HL-60 (cell line): ENCODE measurements around the gene SMCO4.

Experiments
- GABPA ChIP-seq: IDR thresholded peaks from 2 replicates; pipeline ENCODE4 v1.6.1; 2012; ENCODE audit warnings: low read depth
- POLR2AphosphoS5 ChIP-seq: IDR thresholded peaks from 2 replicates; pipeline ENCODE4 v1.6.1; 2012; ENCODE audit warnings: low read depth
- TF ChIP-seq, protein P1 (sequence below): IDR thresholded peaks from one replicate; pipeline ENCODE4 v1.5.1; 2011; ENCODE audit warnings: low read length, control low read depth, inconsistent platforms; ENCODE audit not compliant: insufficient read depth
- TF ChIP-seq, protein P2 (sequence below): IDR thresholded peaks from 2 replicates; pipeline ENCODE4 v1.6.1; 2012; ENCODE audit warnings: low read depth; ENCODE audit not compliant: insufficient replicate concordance

DNA sequence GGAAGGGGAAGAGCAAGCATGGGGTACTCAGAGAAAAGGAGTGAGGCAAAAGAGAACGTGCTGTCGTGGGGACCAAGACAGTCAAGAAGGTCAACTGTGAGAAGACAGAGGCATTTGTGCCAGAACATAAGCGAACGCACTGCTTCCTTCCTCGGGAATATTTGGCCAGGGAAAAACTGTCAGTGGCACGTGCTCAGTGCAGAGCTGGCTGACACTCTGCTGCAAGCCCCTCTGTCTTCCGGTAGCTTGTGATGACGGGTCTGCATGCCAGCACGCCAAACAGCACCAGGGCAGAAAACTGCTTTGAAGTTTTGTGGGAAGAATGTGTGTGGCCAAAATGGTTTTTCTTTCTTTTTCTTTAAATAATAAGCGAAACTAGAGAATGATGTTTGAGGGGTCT, 60.6 kb downstream of the SMCO4 start:
- TF ChIP-seq, protein P1, sequence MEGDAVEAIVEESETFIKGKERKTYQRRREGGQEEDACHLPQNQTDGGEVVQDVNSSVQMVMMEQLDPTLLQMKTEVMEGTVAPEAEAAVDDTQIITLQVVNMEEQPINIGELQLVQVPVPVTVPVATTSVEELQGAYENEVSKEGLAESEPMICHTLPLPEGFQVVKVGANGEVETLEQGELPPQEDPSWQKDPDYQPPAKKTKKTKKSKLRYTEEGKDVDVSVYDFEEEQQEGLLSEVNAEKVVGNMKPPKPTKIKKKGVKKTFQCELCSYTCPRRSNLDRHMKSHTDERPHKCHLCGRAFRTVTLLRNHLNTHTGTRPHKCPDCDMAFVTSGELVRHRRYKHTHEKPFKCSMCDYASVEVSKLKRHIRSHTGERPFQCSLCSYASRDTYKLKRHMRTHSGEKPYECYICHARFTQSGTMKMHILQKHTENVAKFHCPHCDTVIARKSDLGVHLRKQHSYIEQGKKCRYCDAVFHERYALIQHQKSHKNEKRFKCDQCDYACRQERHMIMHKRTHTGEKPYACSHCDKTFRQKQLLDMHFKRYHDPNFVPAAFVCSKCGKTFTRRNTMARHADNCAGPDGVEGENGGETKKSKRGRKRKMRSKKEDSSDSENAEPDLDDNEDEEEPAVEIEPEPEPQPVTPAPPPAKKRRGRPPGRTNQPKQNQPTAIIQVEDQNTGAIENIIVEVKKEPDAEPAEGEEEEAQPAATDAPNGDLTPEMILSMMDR = no peak
- TF ChIP-seq, protein P2, sequence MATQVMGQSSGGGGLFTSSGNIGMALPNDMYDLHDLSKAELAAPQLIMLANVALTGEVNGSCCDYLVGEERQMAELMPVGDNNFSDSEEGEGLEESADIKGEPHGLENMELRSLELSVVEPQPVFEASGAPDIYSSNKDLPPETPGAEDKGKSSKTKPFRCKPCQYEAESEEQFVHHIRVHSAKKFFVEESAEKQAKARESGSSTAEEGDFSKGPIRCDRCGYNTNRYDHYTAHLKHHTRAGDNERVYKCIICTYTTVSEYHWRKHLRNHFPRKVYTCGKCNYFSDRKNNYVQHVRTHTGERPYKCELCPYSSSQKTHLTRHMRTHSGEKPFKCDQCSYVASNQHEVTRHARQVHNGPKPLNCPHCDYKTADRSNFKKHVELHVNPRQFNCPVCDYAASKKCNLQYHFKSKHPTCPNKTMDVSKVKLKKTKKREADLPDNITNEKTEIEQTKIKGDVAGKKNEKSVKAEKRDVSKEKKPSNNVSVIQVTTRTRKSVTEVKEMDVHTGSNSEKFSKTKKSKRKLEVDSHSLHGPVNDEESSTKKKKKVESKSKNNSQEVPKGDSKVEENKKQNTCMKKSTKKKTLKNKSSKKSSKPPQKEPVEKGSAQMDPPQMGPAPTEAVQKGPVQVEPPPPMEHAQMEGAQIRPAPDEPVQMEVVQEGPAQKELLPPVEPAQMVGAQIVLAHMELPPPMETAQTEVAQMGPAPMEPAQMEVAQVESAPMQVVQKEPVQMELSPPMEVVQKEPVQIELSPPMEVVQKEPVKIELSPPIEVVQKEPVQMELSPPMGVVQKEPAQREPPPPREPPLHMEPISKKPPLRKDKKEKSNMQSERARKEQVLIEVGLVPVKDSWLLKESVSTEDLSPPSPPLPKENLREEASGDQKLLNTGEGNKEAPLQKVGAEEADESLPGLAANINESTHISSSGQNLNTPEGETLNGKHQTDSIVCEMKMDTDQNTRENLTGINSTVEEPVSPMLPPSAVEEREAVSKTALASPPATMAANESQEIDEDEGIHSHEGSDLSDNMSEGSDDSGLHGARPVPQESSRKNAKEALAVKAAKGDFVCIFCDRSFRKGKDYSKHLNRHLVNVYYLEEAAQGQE = no peak
- no peak for TF ChIP-seq POLR2AphosphoS5
- no peak for TF ChIP-seq GABPA
